Progenitor cell of endocrine pancreas (in vitro differentiated cells): ENCODE data around the gene WNK2. TPM values are rescaled to one million over a fixed set of nuclear protein-coding genes. Genes with fewer than 3 reads are reported as not detected.
A peak's percentile ranks its signal among the peaks of the same experiment; 100 is the strongest.

Experiments
- DNase-seq: peaks from one replicate; pipeline ENCODE4 v3.0.0; 2021; ENCODE audit warnings: low spot score; ENCODE audit not compliant: unreplicated experiment
- H3K27ac Mint-ChIP-seq: 2 replicates; pipeline ENCODE4 v1.8.0; 2021; ENCODE audit warnings: mild to moderate bottlenecking, moderate library complexity, mixed read lengths
- H3K27me3 Mint-ChIP-seq: 2 replicates; pipeline ENCODE4 v1.8.0; 2021; ENCODE audit warnings: mixed read lengths
- H3K36me3 Mint-ChIP-seq: 2 replicates; pipeline ENCODE4 v1.8.0; 2022; ENCODE audit warnings: mixed read lengths; ENCODE audit not compliant: insufficient read depth
- H3K4me1 Mint-ChIP-seq: 2 replicates; pipeline ENCODE4 v1.8.0; 2021; ENCODE audit warnings: low read depth, mixed read lengths
- H3K4me3 Mint-ChIP-seq: 2 replicates; pipeline ENCODE4 v1.8.0; 2021; ENCODE audit warnings: low read depth, mild to moderate bottlenecking, moderate library complexity, mixed read lengths
- H3K9me3 Mint-ChIP-seq: 2 replicates; pipeline ENCODE4 v1.8.0; 2021; ENCODE audit warnings: low read depth, mixed read lengths
- CTCF ChIP-seq: fragments of 200-600 bp; sonication (generic); IDR thresholded peaks from one replicate; pipeline ENCODE4 v1.5.0; 2021; ENCODE audit warnings: antibody characterized with exemption, mild to moderate bottlenecking; ENCODE audit not compliant: unreplicated experiment
- total RNA-seq: library from RNA; stranded (reverse); gene quantifications from 2 replicates; pipeline ENCODE4 v1.2.1, GENCODE V29; 2021

The WNK2 gene
- total RNA-seq, 1 donor from 2014 or later: 345 TPM

DNA sequence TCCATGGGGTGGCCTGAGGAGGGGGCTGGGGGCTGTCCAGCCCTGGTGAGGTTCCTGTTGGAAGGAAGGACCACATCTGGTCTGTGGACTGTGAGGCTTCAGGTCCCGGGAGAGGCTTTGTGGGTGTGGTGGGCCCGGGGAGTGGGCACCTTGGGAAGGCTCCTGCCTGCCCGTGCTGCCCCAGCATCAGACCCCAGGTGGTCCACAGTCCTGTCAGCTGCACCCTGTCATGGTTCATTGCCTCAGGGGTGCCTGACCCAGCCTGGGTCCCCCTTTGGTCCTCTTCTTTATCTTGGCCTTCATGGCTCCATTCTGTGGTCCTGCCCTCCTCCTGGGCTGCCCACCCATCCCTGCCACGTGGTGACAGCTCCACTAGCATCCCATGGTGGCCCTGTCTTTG lies 36.7 kb downstream of the WNK2 start:
- Mint-ChIP-seq H3K4me1 (peaks cover 19% of the 10 kb centered on the region), H3K27ac (no peak overlapping the region), H3K9me3 (peaks cover 3% of the 10 kb centered on the region), H3K36me3 (peaks cover 5% of the 10 kb centered on the region), H3K4me3 (no peak overlapping the region), H3K27me3 (no peaks in the 10 kb centered on the region)
- no peak for TF ChIP-seq CTCF
- no peak for DNase-seq

DNA sequence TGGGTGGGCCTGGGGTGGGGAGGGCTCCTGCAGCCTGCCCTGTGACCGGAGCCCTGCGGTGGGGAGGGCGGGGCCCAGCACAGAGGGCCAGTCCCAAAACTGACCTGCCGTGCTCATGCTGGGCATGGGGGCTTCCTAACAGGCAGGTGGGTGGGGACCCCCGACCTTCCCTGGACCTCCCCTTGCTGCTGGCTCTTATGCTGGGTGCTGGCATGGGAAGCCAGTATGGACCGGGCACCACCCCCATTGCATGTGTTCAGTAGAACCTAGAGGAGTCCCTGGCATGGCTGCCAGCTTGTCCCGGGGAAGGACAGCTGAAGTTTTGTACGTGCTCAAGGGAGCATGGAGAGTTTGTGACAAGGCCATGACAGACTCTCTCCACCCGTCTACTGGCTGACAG lies 37.1 kb downstream of the WNK2 start:
- DNase-seq: no peak
- TF ChIP-seq CTCF: no peak
- no peak overlapping the region for H3K4me3 Mint-ChIP-seq
- H3K4me1 Mint-ChIP-seq: peaks cover 20% of the 10 kb centered on the region
- H3K9me3 Mint-ChIP-seq: no peaks in the 10 kb centered on the region
- no peaks in the 10 kb centered on the region for H3K27me3 Mint-ChIP-seq
- peaks cover 2% of the 10 kb centered on the region for H3K36me3 Mint-ChIP-seq
- H3K27ac Mint-ChIP-seq: no peak overlapping the region

DNA sequence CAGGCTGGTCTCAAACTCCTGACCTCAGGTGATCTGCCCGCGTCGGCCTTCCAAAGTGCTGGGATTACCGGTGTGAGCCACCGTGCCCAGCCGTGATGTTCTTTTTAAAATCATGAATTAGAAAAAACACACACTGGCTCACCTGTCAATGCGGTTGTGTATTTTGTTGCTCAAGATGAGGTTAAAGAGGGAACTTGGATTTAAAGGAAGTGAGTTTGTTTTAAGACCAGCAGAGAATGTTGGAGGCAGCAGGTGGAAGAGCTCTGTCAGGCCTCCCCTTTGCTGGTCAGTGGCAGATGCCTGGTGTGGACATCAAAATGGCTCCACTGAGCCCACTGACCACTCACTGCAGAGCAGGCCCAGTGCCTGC lies 38.9 kb downstream of the WNK2 start:
- Mint-ChIP-seq H3K9me3 (no peaks in the 10 kb centered on the region), H3K27ac (peak overlapping the region; percentile 67), H3K4me3 (no peak overlapping the region), H3K4me1 (peaks cover 26% of the 10 kb centered on the region), H3K36me3 (peaks cover 6% of the 10 kb centered on the region), H3K27me3 (no peaks in the 10 kb centered on the region)
- no peak for DNase-seq
- no peak for TF ChIP-seq CTCF

GRCh38 chr9:93223260-93224180 lies 39.6 kb downstream of the WNK2 start:
- Mint-ChIP-seq H3K9me3 (no peaks in the 10 kb centered on the region), H3K4me1 (peaks cover 32% of the 10 kb centered on the region), H3K27ac (peak overlapping the region; percentile 62), H3K36me3 (peaks cover 6% of the 10 kb centered on the region), H3K27me3 (no peaks in the 10 kb centered on the region), H3K4me3 (no peak overlapping the region)
- no peak for DNase-seq
- TF ChIP-seq CTCF: no peak

GRCh38 chr9:93224591-93224990 lies 40.7 kb downstream of the WNK2 start:
- Mint-ChIP-seq H3K9me3 (no peaks in the 10 kb centered on the region), H3K27me3 (no peaks in the 10 kb centered on the region), H3K36me3 (peaks cover 6% of the 10 kb centered on the region), H3K27ac (peak overlapping the region; percentile 62), H3K4me3 (no peak overlapping the region), H3K4me1 (peaks cover 36% of the 10 kb centered on the region)
- no peak for TF ChIP-seq CTCF
- DNase-seq: no peak
